SH-SY5Y (cell line): ENCODE measurements around the gene GALNT18.

Experiments
- GATA2 ChIP-seq: IDR thresholded peaks from 2 replicates; pipeline ENCODE4 v1.6.1; 2011; ENCODE audit warnings: mild to moderate bottlenecking, low read depth, low read length
- GATA3 ChIP-seq: IDR thresholded peaks from 2 replicates; pipeline ENCODE4 v1.6.1; 2011; ENCODE audit warnings: low read depth, mild to moderate bottlenecking, low read length, moderate library complexity

DNA sequence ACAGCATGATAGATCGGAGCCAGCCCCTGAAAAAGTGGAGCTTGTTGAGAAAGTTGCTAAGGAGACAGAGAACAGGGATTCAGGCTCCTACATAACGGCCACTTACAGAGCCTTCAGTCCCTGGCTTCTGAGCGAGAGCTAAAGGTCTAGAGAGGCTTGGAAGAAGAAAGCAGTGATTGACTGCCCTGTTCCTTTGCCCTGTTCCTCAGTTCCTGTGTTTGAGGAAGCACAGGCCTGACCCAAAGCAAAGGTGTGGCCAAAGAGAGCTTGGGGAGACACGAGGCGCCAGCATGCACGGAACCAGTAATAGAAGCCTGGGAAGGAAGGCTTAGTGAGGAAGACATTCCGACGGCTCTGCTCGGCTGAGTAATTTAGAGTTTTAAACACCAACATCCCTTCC, 194.7 kb downstream of the GALNT18 start:
- no peak for TF ChIP-seq GATA2
- no peak for TF ChIP-seq GATA3
